HG03460 (cell line): ENCODE data around the gene SIAH2.
"Not testable (repeated sequence)": the region's sequence is repeated elsewhere in the genome, so short reads cannot be mapped to it uniquely, and the experiment has no call there.

Source experiments
- ATAC-seq: cut with Tn5 transposase; IDR thresholded peaks from one replicate; pipeline ENCODE4 v1.9.1; 2021; ENCODE audit not compliant: unreplicated experiment

SIAH2 gene

GRCh38 chr3:150763122-150763840, at the start of gene SIAH2:
Gene SIAH2 (minus strand): TSS chr3:150763169. CDS start chr3:150762849, 320 bp downstream.
- ATAC-seq: peak; percentile 57

GRCh38 chr3:150811984-150812383, 49.0 kb upstream of the SIAH2 start:
- ATAC-seq: no peak

GRCh38 chr3:150810641-150811040, 47.7 kb upstream of the SIAH2 start:
- ATAC-seq: no peak

- no peak for ATAC-seq
Measured at GRCh38 chr3:150806185-150806835, 43.3 kb upstream of the SIAH2 start.

GRCh38 chr3:150805354-150805753, 42.4 kb upstream of the SIAH2 start:
- no peak for ATAC-seq

- ATAC-seq: no peak
Measured at GRCh38 chr3:150803440-150803985, 40.5 kb upstream of the SIAH2 start.

GRCh38 chr3:150800722-150801121, 37.8 kb upstream of the SIAH2 start:
- no peak for ATAC-seq

- ATAC-seq: no peak
Measured at GRCh38 chr3:150798122-150798618, 35.2 kb upstream of the SIAH2 start.

- no peak for ATAC-seq
Measured at GRCh38 chr3:150797155-150797554, 34.2 kb upstream of the SIAH2 start.

GRCh38 chr3:150796527-150796926, 33.6 kb upstream of the SIAH2 start:
- ATAC-seq: not testable (repeated sequence)

GRCh38 chr3:150793641-150794040, 30.7 kb upstream of the SIAH2 start:
- ATAC-seq: no peak

GRCh38 chr3:150790629-150791028, 27.7 kb upstream of the SIAH2 start:
- ATAC-seq: no peak

GRCh38 chr3:150789451-150789850, 26.5 kb upstream of the SIAH2 start:
- ATAC-seq: no peak

GRCh38 chr3:150787741-150788370, 24.9 kb upstream of the SIAH2 start:
- ATAC-seq: peak; percentile 79

- ATAC-seq: no peak
Measured at GRCh38 chr3:150786791-150787190, 23.8 kb upstream of the SIAH2 start.

- ATAC-seq: no peak
Measured at GRCh38 chr3:150784747-150785125, 21.8 kb upstream of the SIAH2 start.

GRCh38 chr3:150783920-150784746, 21.2 kb upstream of the SIAH2 start:
- no peak for ATAC-seq

- no peak for ATAC-seq
Measured at GRCh38 chr3:150783316-150783715, 20.3 kb upstream of the SIAH2 start.

- no peak for ATAC-seq
Measured at GRCh38 chr3:150779402-150779858, 16.5 kb upstream of the SIAH2 start.

GRCh38 chr3:150778793-150779401, 15.9 kb upstream of the SIAH2 start:
- no peak for ATAC-seq
